Mesenteric fat pad (tissue), 1 donor: ENCODE results near the gene PTCHD1. TPM values are rescaled to one million over a fixed set of nuclear protein-coding genes. Genes with fewer than 3 reads are reported as not detected.

Experiments
- DNase-seq: peaks from one replicate; pipeline ENCODE4 v3.0.0-alpha.2; 2020; ENCODE audit warnings: low spot score
- long read RNA-seq: library from polyadenylated mRNA; unstranded; transcript quantifications from one replicate; pipeline ENCODE4 v2.0.0, GENCODE V29; 2020
- total RNA-seq: library from RNA; stranded (reverse); fragmentation: NEBNext Ultra II Directional; extraction: Animal tissue kit (Norgen Biotek cat#: 25700); gene quantifications from one replicate; pipeline ENCODE4 v1.2.1, GENCODE V29; 2021
- donor health status: DM: yes; HTN: yes; CAD: no.

Gene PTCHD1
- 0.19 TPM for total RNA-seq
- long read RNA-seq = 0 reads

DNA sequence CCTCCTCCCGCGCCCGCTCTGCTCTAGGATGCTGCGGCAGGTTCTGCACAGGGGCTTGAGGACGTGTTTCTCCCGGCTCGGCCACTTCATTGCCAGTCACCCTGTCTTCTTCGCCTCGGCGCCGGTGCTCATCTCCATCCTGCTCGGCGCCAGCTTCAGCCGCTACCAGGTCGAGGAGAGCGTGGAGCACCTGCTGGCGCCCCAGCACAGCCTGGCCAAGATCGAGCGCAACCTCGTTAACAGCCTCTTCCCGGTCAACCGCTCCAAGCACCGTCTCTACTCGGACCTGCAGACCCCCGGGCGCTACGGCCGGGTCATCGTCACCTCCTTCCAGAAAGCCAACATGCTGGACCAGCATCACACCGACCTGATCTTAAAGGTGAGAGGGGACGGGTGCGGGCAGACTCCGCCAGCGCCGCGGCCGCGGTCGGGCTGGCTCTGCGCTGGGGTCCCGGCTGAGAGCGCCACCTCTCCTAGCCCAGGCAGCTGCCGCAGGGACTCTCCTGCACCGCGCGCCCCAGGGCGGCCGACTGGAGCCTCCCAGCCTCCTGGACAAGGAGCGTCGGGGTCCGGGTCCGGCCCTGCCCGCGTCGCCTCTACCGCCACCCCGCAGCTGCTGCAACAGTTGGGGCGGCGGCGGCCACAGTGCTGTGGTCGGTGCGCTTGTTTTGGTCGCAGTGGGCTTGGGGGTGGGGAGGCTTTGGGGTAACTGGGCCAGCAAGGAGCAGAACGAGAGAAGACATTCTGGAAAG is at the start of gene PTCHD1:
TSS of gene PTCHD1 (plus strand) at position 2 of the 752 bp plus-strand sequence. CDS start at position 29, 27 bp downstream.
- no peak for DNase-seq

DNA sequence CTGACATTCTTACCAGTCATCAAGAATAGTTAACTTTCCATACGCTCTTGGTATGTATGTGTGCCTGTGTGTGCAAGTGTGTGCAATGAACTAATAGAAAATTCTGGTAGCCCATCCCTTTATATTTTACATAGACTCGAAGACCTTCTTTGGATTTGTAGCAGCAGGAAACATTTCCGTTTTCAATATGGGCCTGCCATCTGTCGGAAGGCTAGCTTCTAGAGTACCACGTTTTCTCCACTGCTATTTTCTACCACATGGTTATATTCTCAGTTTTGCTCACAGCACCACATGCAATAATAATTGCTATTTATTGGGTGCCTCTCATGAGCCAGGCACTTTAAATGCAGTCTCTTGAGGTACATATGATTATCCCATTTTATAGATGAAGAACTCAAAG is 47.9 kb upstream of the PTCHD1 start:
- DNase-seq = no peak

GRCh38 chrX:23287191-23287725 is 47.4 kb upstream of the PTCHD1 start:
- DNase-seq = no peak

DNA sequence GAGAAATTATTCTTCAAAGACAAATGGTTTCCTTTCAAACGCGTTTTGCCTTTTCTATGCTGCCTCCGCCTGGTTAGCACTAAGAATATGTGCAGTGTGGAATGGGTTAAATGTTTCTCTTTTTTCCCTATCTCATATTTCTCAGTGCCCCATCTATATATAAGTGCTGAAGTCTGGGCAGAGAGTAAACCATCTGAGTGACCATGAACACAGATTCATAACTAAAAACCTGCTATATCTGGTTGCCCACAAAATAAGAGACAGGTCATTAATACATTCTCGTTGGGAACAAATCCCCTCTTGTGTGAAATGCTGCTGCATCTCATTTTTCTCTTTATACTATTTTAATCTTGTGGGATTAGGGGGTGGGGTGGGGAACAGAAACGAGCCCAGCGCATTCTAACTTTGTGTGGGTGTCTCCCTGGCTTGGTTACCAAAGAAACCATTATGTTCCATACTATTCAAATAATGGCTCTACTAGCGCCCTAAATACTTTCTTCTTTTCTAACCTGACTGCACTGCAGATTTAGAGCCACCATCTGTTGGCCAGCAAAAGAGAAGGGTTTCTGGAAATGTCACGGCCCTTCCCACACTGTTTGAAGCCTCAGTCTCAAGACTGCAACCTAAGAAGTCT is 42.2 kb upstream of the PTCHD1 start:
- DNase-seq = no peak

DNA sequence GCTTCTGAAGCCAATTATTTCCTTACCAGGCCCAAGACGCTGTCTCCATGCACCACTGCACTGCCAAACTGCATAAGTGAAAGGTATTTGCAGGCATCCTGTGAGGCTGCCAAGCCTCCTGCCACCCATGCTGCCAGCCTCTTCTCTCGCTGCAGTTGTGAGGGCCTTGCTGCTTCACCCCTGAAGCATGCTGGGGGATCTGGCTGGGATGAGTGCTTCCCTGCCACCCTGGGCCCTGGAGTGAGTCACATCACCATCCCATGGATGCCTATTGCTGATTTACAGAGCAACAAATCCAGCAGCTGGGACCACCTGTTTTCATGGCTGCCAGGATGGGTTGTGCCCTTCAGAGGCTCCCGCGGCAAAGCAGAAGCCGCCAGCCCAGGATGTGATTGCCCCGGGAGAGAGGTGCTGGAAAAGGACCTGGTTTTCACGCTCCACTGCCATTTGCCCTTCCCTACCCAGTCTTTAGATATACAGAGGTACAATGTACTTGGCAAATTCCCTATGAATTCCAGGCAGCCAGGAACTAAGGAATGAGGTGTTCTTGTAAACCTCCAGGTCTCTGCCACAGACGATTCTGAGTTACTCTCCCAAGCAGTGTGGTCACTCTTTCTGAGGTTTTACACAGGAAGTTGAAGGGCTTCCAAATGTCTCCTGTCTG is 41.5 kb upstream of the PTCHD1 start:
- DNase-seq = no peak

GRCh38 chrX:23304881-23305280 is 29.8 kb upstream of the PTCHD1 start:
- DNase-seq = no peak

- DNase-seq = no peak
Measured at GRCh38 chrX:23311731-23312130, 22.9 kb upstream of the PTCHD1 start.

- DNase-seq = no peak
Measured at GRCh38 chrX:23312136-23312535, 22.5 kb upstream of the PTCHD1 start.

DNA sequence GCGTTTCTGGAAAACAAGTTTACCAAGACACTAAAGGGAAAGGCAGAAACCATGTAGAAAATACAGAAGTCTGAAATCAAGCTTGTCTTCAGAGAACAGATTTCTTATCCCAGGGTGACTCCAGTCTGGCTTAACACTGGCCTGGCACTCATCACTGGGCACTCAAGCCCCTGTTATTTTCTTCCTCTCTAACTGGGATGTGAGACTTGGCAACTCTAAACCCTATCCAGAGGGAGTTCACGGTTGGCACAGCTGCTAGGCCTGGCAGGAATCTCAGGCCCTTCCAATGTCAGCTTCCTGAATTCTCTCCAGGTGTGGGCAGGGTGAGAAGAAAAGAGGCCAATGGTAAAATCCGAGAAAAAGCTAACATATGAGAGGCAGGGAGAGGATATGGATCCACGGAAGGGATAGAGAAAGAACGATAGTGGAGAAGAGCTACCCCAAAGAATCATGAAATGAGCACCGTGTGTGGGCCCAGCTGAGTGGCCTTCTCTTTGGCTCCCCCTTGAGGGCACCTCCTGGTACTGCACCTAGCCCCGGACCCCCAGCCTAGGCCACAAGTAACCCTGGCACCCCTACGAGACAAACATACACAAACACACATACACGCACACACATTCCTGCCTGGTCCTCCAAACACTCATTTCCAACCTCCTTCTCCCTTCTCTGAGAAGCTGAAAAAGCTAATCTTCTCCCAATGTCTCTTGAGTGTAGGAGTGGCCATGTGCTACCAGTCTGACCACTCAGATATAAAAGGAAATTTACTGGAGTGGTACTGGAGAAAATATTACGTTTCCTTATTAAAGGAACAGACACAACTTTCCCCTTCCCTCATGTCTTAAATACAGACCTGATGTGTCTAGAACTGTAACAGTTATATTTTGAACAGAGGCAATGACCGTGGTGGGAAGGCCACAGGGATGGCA is 16.6 kb upstream of the PTCHD1 start:
- no peak for DNase-seq

- no peak for DNase-seq
Measured at GRCh38 chrX:23327104-23327503, 7.5 kb upstream of the PTCHD1 start.

DNA sequence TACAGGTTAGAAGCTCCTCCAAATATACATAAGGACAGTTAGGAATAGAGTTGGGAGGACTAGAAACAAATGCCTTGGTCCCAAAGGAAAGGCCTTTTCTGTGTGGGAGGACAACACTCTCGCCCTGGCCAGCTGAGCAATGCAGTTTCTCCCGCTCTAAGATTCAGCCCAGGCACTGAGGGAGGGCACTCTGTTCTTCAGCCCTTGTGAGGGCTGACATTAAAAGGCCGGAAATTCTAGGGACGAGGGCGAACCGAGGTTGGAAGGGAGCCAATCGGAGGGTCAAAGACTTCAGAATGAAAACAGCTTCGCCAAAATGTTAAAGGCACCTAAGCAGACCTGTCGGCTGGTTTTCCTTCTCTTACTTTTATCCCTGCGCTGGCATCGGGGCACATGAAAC is 2.9 kb upstream of the PTCHD1 start:
- no peak for DNase-seq

DNA sequence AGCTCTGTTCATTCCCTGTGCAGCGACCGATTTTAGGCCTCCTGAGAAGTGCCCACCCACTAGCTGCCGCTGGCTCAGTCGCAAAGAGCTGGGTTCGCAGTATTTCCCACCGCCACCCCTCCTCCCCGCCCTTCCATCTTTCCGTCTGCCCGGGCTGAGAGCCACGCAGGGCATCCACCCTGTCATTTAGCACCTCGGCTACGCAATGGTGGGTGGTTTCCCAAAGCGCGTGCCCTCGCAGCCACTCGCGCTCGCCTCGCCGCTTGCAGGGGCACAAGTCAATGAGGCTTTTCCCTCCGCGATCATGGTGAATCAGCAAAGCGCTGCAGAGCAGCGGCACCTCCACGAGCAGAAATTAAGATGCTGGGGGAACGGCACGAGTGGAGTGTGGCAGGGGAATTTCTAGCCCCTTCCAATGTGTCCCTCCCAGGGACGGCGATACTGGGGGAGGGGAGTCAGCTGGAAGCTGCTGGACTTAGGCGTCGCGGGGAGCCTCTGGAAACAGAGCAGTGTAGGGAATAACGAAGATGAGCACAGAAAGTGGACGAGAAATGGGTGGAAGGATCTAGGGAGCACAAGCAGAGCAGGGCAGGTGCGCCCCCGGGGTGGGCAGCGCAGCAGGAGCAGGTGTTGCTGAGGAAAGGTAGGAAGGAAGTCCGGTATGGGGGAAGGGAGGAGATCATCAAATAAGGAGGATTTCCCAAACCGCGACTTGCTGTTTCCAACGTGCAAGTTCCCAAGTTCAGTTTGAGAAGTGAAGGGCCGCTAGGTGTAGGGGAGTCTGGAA is 2.4 kb upstream of the PTCHD1 start:
- no peak for DNase-seq

DNA sequence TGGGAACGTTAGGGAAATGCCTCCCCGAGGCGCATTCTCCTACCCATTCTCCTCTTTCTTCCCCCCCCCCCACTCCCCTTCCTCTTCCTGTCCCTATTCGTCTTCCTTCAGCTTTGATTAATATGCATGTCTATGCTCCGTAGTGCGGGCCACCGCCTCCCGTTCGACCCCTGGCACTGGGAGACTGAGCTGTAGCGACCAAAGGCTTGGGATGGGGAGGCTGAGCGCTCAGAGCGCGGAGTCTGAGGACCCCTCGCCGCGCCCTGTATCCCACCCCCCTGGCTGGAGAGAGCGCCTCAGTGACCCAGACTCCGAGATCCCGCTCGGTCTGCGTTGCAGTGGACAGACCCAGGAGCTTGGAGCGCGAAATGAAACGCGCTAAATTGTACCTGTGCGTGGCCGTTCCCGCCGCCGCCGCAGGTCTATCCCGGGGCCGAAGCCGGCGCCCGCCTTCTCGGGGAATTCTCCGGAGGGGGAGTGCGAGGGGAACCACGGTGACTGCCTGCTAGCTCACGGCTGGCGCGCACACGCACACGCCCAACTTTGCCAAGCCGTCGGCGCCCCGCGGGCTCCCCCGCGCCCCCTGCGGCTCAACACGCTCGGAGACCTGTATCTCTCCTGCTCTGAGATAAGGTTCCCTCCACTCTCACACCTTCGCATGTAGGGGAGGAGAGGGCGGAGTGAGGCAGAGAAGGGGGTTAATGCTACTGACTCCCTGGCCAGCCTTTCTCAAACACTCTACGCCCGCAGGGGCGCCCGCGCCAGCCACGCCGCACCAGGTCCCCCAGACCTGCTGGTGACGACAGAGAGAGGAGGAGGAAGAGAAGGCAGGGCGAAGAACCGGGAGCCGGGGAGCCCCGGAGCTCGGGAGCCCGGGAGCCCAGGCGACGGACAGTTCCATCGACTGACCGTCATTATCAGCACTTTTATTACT is 1.5 kb upstream of the PTCHD1 start:
- no peak for DNase-seq

- DNase-seq = no peak
Measured at GRCh38 chrX:23333842-23334520, 668 bp upstream of the PTCHD1 start.

- no peak for DNase-seq
Measured at GRCh38 chrX:23334521-23334847, 165 bp upstream of the PTCHD1 start.

DNA sequence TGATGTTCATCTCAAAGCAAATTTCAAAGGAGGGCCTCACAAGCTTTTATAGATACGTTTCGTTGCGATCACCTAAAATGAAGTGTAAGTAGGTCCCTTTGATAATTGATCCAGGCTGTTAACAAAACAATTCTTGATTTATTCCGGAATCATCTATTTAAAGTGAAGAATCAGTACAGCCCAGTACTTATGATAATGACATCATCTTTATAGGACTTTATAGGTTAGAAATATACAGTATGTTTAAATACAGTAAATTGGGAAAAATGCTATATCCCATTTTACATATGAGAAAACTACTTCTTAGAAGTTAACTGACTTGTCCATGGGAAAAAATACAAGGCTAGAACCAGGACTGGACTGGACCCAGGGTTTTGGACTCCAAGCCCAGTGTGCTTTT is 3.7 kb downstream of the PTCHD1 start:
- no peak for DNase-seq

- DNase-seq = no peak
Measured at GRCh38 chrX:23341452-23341851, 6.8 kb downstream of the PTCHD1 start.

DNA sequence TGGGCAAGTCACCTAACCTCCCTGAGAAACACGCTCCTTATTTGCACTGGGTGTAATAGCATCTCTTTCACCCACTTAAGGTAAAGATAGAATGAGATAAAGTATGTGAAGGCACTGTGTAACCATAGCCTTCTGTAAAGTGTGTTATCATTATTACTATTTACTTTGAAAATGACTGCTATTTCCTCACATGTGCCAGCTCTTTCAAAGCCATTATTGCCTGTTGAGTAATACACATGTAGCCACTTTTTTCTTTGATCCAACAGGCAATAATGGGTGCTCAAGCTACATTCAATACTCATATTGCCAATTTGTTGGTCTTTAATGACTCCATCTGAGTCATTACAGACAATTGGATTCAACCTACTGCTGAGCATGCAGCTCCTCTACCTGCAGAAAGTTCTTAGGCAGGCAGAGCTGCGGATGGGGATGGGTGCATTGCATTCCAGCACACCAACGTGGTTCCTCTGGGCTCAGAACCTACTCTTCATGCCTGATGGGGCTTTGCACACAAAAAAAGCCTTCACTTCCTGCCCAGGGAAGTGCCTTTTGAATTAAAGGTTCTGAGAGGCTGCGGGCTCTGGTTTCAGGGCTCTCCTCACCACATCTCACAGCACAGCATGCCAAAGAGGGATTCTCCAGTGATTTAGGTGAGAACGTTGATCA is 9.7 kb downstream of the PTCHD1 start:
- no peak for DNase-seq
